ENCODE results near the gene NOL4L.
A peak's percentile ranks its signal among the peaks of the same experiment; 100 is the strongest.

NOL4L gene

GRCh38 chr20:32588040-32588439, 2.9 kb upstream of the NOL4L start:
- H3K4me3 ChIP-seq (ENCODE audit: low read length): no peak overlapping the region
- TF ChIP-seq CTCF (conservative IDR thresholded peaks at IDR 0.05; ENCODE audit: low read depth, low read length): no peak
- no peak for DNase-seq (ENCODE audit: low read depth)

GRCh38 chr20:32586291-32586690, 1.2 kb upstream of the NOL4L start:
- no peak for TF ChIP-seq CTCF (conservative IDR thresholded peaks at IDR 0.05; ENCODE audit: low read depth, low read length)
- DNase-seq (ENCODE audit: low read depth): no peak
- H3K4me3 ChIP-seq (ENCODE audit: low read length): no peak overlapping the region

DNA sequence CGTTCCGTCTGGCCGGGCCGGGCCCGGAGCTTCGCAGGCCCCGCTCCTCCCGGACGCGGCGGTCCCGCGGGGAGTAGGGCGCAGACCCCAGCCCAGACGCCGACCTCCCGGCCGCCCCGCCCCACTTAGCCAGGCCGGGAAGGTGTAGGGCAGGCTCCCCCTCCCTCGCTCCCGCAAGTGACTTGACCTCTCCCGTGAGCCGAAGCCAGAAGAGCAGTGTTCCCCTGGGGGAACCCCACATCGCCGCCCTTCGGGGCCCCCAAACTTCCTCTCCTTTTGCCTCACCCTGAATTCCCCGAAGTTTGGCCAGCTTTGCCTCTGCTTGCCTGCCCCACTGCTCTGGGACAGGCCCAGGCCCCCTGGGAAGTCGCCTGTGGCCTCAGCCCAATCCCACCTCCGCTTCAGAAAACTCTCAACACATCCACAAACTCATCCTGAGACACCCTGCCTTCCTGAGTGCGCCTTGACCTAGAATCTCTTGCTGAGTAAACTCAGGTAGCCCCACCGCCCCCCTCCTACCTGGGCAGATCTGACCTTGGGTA, 524 bp upstream of the NOL4L start:
- no peak for TF ChIP-seq CTCF (conservative IDR thresholded peaks at IDR 0.05; ENCODE audit: low read depth, low read length)
- H3K4me3 ChIP-seq (ENCODE audit: low read length): no peak overlapping the region
- DNase-seq (ENCODE audit: low read depth): no peak

- peak overlapping the region; percentile 32 for H3K4me3 ChIP-seq (ENCODE audit: low read length)
- DNase-seq (ENCODE audit: low read depth): no peak
- TF ChIP-seq CTCF (conservative IDR thresholded peaks at IDR 0.05; ENCODE audit: low read depth, low read length): no peak
Measured at GRCh38 chr20:32583581-32584070, 1.5 kb downstream of the NOL4L start.

- DNase-seq (ENCODE audit: low read depth): no peak
- TF ChIP-seq CTCF (conservative IDR thresholded peaks at IDR 0.05; ENCODE audit: low read depth, low read length): no peak
- peak overlapping the region; percentile 32 for H3K4me3 ChIP-seq (ENCODE audit: low read length)
Measured at GRCh38 chr20:32582659-32583580, 2.2 kb downstream of the NOL4L start.

DNA sequence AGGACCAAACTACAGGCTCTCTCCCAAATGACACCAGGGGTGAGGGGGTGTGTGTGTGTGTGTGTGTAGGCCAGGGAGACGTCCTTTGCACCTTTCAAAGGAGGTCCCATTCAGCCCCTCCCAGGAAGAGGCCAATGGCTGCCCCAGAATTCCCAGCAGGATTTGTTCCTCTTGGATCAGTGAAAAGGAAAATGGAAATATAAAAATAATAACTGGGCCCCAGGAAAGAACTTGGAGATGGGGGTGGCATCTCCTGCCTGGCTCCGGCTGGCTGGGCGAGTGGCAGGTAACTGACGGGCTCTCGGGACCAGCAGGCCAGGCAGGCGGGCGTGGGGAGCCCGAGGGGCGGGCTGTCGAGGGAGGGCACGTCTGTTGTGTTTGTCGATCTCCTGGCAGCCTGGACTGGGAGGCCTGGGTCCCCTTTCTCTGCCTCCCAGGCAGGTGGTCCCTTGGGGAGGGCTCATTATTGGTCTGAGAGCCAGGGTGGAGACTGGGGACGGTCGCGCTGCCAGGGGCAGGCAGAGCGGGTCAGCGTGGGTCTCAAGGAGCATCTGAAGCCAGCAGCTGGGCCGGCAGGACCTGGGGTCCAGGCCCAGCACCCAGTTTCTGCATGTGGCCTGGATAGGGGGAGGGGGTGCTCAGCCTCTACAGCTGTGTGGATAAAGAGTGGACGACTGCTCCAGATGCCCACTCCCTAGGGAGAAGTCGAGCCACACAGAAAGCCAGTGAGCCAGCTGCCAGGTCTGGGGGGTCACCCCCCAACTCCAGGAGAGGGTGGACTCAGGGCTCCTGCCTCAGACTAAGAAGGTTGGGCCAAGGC, 3.1 kb downstream of the NOL4L start:
- no peak for TF ChIP-seq CTCF (conservative IDR thresholded peaks at IDR 0.05; ENCODE audit: low read depth, low read length)

More for the DNA sequence above, 3.1 kb downstream of the NOL4L start:
- no peak overlapping the region for H3K4me3 ChIP-seq (ENCODE audit: low read length)
- DNase-seq (ENCODE audit: low read depth): no peak
